VCaP (cell line): ENCODE measurements around the gene NACA.
A peak's percentile ranks its signal among the peaks of the same experiment; 100 is the strongest.

Experiments
- H3K27ac ChIP-seq: fragments of 450-650 bp; 2 replicates; pipeline ENCODE4 v1.5.1; 2017
- TF ChIP-seq, protein P1 (sequence below): fragments of 450-650 bp; conservative IDR thresholded peaks from 2 replicates; pipeline ENCODE4 v1.5.1; 2017; ENCODE audit warnings: mild to moderate bottlenecking, moderate library complexity

The NACA gene

DNA sequence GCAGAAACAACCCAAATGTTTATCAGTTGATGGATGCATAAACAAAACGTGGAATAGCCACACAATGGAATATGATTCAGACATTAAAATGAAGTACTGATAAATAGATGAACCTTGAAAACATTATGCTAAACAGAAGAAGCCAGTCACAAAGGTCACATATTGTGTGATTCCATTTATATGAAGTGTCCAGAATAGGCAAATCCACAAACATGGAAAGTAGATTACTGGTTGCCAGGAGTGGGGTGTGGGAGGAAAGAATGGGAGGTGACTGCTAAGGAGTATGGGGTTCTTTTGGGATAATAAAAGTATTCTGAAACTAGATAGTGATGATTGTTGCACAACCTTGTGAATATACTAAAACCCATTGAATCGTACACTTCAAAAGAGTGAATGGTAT, 36.7 kb upstream of the NACA start:
- H3K27ac ChIP-seq, result peak overlapping the region; percentile 99
- TF ChIP-seq, protein P1, sequence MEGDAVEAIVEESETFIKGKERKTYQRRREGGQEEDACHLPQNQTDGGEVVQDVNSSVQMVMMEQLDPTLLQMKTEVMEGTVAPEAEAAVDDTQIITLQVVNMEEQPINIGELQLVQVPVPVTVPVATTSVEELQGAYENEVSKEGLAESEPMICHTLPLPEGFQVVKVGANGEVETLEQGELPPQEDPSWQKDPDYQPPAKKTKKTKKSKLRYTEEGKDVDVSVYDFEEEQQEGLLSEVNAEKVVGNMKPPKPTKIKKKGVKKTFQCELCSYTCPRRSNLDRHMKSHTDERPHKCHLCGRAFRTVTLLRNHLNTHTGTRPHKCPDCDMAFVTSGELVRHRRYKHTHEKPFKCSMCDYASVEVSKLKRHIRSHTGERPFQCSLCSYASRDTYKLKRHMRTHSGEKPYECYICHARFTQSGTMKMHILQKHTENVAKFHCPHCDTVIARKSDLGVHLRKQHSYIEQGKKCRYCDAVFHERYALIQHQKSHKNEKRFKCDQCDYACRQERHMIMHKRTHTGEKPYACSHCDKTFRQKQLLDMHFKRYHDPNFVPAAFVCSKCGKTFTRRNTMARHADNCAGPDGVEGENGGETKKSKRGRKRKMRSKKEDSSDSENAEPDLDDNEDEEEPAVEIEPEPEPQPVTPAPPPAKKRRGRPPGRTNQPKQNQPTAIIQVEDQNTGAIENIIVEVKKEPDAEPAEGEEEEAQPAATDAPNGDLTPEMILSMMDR, result no peak

DNA sequence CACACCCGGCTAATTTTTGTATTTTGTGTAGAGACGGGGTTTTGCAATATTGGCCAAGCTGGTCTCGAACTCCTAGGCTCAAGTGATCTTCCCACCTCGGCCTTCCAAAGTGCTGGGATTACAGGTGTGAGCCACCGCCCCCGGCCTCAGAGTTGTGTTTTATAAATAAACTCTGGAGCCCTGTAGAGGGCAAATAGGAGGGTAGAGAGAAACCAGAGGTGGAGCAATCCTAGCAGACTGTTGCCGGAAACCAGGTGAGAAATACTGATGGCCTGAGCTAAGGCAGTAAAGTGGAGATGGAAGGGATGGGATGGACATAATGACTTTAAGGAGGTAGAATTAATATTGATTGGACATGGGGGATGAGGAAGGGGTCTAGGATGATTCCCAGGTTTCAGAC, 35.4 kb upstream of the NACA start:
- TF ChIP-seq, protein P1, result no peak
- H3K27ac ChIP-seq, result peak overlapping the region; percentile 99

DNA sequence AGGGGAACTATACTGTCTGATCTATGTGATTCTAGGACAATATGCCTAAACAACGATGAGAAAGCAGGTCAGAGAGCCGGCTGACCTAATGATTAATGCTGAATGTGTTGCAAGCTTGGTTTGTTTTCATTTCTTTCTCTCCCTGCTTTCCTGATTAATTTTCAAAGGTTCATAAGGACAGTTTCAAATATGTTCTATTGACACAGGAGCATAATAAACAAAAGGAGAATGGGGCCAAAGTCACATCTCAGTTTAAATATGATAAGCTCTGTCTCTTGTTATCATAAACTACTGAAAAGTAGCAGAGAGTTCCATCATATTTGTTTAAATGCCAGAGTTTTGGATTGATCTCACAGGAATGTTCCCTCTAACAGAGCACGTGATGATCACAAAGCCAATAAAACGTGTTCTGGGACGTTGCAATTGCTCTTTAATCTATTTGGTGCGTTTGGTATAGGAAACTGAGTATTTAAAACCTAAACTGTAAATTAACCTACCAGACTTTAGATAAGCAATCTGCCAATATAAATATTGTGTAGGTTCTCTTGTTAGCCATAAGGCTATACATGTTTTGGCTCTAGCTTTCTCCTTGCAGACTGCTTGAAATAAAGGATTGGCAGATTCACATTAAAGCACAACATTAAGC, 34.3 kb upstream of the NACA start:
- TF ChIP-seq, protein P1, result no peak
- H3K27ac ChIP-seq, result peak overlapping the region; percentile 99

DNA sequence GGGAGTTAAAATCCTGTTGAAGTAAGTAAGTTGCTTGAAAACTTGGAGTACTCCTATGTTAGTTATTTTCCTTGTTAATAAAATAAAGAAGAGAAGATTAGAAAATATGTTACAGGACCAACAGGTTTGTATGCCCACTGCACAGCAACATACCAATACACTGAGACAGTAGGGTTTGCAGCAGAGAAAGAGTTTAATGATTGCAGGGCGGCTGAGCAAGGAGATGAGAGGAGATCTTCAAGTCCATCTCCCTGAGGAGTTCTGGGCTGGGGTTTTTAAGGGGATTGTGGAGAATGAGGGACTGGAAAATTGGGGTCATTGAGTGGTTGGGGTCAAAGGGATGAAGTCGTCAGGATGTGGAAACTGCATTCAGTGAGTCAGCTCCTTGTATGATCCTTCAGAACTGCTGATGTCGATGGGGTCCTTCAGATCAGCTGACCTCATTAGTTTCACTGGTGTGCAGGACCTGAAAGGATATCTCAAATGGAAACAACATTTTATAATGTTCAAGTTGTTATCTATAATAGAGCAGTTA, 33.7 kb upstream of the NACA start:
- peak overlapping the region; percentile 99 for H3K27ac ChIP-seq
- TF ChIP-seq, protein P1, result no peak

DNA sequence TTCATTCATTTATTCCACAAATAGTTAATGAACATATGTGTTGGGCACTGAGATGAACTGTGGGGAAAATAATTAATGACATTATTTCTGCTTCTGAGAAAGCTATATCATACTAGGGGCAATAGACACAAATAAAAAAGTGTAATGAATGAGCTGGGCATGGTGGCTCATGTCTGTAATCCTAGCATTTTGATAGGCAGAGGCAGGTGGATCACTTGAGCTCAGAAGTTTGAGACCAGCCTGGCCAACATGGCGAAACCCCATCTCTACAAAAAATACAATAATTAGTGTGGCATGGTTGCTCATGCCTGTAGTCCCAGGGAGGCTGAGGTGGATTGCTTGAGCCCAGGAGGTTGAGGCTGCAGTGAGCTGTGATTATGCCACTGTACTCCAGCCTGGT, 32.9 kb upstream of the NACA start:
- peak overlapping the region; percentile 99 for H3K27ac ChIP-seq

DNA sequence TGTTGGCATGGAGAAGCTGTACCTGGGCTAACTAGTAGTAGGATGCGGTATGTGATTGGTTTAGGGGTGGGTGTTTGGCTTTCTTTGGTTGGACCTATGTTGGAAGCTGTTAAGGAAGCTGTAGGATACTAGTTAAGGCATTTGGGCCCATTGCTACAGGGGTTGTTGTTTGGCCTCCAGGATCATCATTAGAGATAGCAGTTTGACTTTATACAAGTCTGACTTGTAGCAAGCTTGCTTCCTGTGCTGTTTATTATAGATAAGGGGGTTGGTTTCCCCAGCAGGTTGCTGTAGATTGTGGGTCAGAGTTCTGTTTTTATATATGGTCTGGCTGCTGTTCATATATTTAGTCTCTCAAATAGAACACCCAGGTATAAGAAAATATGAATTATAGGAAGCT, 28.5 kb upstream of the NACA start:
- TF ChIP-seq, protein P1, result no peak
- peak overlapping the region; percentile 99; the same call in 1 of the 2 replicates for H3K27ac ChIP-seq

DNA sequence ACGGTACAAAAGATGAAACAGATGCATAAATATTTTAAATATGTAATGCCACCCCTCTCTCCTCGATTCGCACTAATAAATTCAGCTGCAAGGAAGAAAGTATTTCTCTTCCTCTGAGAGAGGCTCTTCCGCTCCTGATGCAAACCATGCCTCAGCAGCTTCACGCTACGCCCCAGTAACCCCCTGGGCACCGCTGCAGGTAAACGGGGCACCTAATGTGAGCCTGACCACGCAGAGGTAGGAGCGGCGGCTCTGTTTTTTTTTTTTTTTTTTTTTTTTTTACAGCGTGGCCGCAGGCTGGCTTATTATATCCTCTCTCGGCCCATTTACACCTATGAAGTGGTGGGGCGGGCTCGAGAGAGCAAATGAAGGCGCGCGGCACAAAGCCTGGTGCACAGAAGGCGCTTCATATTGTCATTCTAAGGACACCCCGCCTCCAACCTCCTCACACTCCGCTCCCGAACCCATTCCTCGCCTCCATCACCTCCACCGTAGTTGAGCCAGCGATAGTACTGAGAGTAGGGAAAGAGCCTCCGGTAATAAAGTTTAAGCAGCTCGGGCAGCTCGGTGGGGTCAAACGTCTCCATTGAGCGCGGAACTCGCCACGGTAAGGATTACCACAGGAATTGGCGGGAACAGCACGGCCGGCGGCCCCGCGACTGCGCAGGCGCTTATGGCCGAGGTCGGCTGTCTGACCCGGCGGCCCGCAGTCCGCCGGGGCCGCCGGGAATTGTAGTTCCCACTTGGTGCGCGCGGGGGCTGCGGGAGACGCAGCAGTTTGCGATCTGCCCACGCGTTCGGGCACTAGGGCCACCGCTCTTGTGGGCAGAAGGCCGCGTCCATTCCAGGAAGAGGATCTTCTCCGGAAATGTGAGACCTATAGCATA, 26.9 kb upstream of the NACA start, which contains the start of gene PRIM1:
Gene PRIM1, minus strand, starts transcription at position 612 of the 887 bp plus-strand sequence. Its CDS starts 25 bp downstream, at position 587.
- H3K27ac ChIP-seq, result peak within 1 kb of the TSS; percentile 99
- TF ChIP-seq, protein P1, result no peak

DNA sequence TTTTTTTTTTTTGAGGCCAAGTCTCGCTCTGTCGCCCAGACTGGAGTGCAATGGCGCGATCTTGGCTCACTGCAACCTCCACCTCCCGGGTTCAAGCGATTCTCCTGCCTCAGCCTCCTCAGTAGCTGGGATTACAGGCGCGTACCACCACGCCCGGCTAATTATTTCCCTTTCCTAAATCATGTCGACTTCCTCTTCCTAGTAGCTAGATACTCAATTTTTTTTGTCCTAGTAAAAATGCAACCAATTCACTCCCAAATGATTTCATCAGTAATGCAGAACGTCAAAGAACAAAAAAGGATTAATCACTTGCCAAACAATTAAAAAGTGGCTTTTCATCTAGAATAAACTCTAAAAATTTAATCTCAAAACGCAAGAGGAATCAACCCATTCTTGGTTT, 25.5 kb upstream of the NACA start:
- H3K27ac ChIP-seq, result peak overlapping the region; percentile 99
